ENCODE data around the gene MTMR11.
"Not testable (repeated sequence)": the region's sequence is repeated elsewhere in the genome, so short reads cannot be mapped to it uniquely, and the experiment has no call there.

MTMR11 gene

GRCh38 chr1:149899460-149900284 lies 37.0 kb downstream of the MTMR11 start, which contains the start of gene BOLA1:
Gene BOLA1, plus strand, starts transcription at chr1:149899568. Its CDS starts 492 bp downstream, at chr1:149900060.
- peak; percentile 94 for DNase-seq

GRCh38 chr1:149896575-149896974 lies 40.1 kb downstream of the MTMR11 start:
- DNase-seq = no peak

GRCh38 chr1:149888999-149889289 lies 47.7 kb downstream of the MTMR11 start:
- DNase-seq = no peak

DNA sequence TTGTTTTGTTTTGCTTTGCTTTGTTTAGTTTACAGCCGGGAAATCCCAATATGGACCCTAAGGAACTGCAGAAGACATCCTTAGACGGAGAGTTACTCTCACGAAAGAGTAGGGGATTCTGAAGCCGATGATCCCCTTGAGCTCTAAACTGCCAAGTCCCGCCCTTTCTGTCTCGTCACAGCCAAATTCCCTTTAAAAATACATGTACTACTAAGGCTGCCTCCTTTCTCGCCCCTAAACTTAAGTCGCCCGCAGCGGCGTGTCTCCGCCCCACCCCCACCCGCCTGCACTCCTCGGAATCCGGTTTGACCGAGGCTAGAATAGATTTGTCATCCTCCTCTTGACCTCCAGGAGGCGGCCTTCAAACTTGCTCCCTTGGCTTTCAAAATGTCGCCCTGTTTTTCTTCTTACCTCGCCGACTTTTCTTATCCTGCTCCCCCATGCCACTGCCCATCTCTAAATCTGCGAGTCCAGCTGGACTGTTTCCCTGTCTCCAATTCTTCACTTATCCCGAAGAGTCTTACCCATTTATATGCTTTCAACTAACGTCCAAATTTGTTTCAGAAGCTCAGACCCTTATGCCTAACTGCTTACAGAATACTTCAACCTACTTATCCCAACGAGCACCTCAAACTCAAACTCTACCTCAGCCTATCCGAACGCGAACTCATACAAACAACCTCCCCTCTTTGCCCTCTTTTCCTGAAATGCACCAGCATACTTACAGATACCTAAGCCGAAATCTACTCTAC lies 48.3 kb downstream of the MTMR11 start:
- peak; percentile 89 for DNase-seq

DNA sequence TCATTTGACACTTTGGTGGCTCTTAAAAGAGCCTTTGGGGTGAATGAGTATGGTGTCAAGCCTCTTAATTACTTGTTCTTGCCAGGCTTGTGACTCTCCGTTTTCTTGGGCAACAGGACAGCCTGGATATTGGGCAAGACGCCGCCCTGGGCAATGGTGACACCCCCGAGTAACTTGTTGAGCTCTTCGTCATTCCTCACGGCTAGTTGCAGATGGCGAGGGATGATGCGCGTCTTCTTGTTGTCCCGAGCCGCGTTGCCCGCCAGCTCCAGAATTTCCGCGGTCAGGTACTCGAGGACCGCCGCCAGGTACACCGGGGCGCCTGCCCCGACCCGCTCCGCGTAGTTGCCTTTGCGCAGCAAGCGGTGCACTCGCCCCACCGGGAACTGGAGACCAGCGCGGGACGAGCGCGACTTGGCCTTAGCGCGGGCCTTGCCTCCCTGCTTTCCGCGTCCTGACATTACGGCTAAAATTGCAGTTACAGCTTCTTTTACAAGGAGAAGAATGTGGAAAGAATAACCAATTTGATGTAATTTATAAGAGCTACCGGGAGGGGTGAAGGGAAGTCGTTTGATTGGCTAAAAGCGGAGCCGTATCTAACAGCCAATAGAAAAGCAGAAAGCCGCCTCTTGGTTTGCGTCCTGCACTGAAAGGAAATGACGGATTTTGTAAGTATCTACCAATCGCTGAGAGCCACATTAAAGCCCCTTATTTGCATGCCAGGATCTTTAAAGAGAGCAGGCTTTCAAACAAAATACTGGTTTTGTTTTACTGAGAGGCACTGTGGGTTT lies 49.0 kb downstream of the MTMR11 start:
- peak; percentile 86 for DNase-seq

GRCh38 chr1:149887196-149887455 lies 49.6 kb downstream of the MTMR11 start:
- DNase-seq = not testable (repeated sequence)

DNA sequence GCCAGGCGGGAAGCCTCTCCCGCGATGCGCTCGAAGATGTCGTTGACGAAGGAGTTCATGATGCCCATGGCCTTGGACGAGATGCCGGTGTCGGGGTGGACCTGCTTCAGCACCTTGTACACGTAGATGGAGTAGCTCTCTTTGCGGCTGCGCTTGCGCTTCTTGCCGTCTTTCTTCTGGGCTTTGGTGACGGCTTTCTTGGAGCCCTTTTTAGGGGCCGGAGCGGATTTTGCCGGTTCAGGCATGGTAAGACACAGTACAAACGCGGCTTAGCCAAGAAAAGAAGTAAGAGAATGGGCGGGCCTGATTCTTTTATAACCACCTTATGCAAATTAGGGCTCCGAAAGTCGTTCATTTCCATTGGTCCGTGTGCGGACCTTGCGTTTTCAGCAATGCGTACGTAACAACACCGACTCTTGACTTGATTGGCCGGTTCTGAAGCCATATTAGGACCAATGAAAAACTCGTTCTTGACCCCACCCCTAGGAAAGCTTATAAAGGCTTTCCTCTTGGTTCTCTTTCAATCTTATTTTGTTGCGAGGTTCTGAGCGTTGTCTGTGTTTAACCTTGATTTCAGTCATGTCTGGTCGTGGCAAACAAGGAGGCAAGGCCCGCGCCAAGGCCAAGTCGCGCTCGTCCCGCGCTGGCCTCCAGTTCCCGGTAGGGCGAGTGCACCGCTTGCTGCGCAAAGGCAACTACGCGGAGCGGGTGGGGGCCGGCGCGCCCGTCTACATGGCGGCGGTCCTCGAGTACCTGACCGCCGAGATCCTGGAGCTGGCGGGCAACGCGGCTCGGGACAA lies 50.1 kb downstream of the MTMR11 start:
- DNase-seq = peak; percentile 90

- DNase-seq = not testable (repeated sequence)
Observed at GRCh38 chr1:149886121-149886395, 50.6 kb downstream of the MTMR11 start.

DNA sequence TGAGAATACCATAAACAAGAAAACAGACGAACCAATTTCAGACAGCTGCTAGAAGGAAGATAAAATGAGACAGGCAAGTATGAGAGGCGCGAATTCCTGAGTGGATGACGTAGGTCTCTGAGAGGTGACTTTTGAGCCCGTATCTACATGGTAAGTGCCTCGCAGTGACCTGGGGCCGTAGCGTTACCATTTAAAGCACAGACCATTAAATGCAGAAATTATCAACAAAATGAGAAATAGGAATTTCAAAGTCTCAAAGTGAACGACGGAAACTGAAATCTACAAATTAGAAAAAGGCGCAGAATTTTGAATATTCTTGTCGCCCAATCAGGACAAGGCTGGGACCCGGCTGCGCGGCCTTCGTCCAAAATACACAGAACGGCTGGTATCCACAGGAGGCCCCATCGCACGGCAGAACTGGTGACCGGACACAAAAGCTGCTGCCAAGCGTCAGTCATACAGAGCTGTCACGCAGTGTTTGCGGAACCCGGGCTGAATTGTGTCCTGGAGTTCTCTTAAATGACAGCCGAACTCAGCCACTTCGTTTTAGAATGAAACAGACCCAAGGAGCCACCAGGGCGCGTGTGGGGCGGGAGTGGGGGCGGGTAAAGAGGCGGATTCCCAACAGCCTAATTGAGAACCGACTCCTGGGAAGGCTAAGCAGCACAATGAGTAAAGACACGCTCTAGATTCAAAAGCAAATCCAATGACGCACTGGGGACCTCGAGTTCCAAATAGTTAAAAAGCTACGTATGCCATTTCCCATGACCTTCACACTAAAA lies 51.1 kb downstream of the MTMR11 start:
- DNase-seq = peak; percentile 86

GRCh38 chr1:149884433-149885338 lies 52.0 kb downstream of the MTMR11 start:
- no peak for DNase-seq

- DNase-seq = no peak
Observed at GRCh38 chr1:149883598-149884247, 53.0 kb downstream of the MTMR11 start.

GRCh38 chr1:149881876-149882275 lies 54.8 kb downstream of the MTMR11 start:
- DNase-seq = no peak

- no peak for DNase-seq
Observed at GRCh38 chr1:149879556-149879955, 57.1 kb downstream of the MTMR11 start.

Measured in activated effector memory CD4-positive, alpha-beta T cell treated with anti-CD3 and anti-CD28 coated beads, Interleukin-2, amount 50 U/mL, for 16 hours (primary cell).